ENCODE results near the gene TGFBI. TPM values are rescaled to one million over a fixed set of nuclear protein-coding genes. Genes with fewer than 3 reads are reported as not detected.
A peak's percentile ranks its signal among the peaks of the same experiment; 100 is the strongest.

TGFBI gene
- total RNA-seq, 4 donors from 2014 or later = 38.4 to 48.0 (median 40.0) TPM

DNA sequence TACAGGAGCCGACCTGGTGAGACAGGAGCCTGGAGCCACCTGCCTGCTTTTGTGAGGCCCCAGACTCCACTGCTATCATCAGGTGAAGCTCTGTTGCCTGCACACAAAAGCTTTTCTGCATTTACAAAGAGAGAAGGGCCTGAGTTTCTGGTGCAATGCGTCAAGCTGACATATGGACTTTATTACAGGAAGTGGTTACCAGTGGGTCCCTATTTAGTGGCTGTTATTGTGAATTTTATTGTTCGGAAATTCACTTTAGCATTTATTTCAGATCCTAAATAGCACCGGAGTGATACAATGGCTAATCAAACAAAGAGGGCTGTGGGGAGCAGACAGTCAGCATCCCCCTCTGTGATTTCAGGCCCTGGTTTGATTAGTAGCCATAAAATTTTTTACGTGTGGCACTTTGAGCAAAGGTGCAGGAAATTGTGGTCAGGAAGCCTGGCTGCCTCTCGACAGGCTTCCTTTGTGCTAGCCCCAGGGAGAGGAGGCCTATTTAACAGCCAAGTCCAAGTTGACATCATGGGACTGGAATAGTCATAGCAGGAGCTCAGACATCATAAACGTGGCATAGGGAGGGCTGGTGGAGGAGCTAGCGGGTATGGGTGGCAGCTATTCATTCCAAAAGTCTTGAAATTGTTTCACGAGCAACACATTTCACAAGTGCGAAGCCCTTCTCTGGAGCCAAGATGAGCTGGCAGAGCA lies 8.4 kb downstream of the TGFBI start:
- Histone ChIP-seq H3K4me3 (no peak overlapping the region), H3K36me3 (no peaks in the 10 kb centered on the region), H3K27me3 (no peaks in the 10 kb centered on the region), H3K27ac (peak overlapping the region; percentile 61 to 74 (median 66)), H3K4me1 (peaks cover 42 to 56% of the 10 kb centered on the region in 2 donors), H3K9me3 (no peaks in the 10 kb centered on the region)
- in situ Hi-C loops (cut with MboI; ENCODE audit: low sequenced_read_pairs in 4 of 4) (no loop called here), intact Hi-C loops (cut with DNase I; ENCODE audit: low total_unique reads) (loop anchor here (2.0 kb wide), 1 partner anchor 96 kb away; the partner anchor contains the start of gene SMAD5)
- TF ChIP-seq, protein P1, sequence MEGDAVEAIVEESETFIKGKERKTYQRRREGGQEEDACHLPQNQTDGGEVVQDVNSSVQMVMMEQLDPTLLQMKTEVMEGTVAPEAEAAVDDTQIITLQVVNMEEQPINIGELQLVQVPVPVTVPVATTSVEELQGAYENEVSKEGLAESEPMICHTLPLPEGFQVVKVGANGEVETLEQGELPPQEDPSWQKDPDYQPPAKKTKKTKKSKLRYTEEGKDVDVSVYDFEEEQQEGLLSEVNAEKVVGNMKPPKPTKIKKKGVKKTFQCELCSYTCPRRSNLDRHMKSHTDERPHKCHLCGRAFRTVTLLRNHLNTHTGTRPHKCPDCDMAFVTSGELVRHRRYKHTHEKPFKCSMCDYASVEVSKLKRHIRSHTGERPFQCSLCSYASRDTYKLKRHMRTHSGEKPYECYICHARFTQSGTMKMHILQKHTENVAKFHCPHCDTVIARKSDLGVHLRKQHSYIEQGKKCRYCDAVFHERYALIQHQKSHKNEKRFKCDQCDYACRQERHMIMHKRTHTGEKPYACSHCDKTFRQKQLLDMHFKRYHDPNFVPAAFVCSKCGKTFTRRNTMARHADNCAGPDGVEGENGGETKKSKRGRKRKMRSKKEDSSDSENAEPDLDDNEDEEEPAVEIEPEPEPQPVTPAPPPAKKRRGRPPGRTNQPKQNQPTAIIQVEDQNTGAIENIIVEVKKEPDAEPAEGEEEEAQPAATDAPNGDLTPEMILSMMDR (IDR thresholded peaks at IDR 0.05 in 4 of 5, conservative IDR thresholded peaks at IDR 0.05 in 1 of 5) = no peak
- TF ChIP-seq POLR2A (IDR thresholded peaks at IDR 0.05) = peak; percentile 21 to 48
- ATAC-seq (peak; percentile 92 to 94), DNase-seq (peak; percentile 56 to 78)

DNA sequence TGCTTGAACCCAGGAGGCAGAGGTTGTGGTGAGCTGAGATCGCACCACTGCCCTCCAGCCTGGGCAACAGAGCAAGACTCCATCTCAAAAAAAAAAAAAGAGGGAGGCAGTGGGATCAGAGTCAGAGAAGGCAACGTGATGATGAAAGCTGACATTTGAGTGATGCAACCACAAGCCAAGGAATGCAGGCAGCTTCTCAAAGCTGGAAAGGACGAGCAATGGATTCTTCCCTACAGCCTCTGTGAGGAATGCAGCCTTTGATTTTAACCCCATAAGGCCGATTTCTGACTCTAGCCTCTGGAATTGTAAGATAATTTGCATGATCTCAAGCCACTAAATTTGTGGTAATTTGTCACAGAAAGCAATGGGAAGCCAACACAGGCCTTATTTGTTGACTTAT lies 9.8 kb downstream of the TGFBI start:
- Histone ChIP-seq H3K4me3 (no peak overlapping the region), H3K36me3 (no peaks in the 10 kb centered on the region), H3K4me1 (peaks cover 40 to 51% of the 10 kb centered on the region in 2 donors), H3K27ac (no peak overlapping the region), H3K9me3 (no peaks in the 10 kb centered on the region), H3K27me3 (no peaks in the 10 kb centered on the region)
- DNase-seq (no peak), ATAC-seq (no peak)
- TF ChIP-seq, protein P1 (IDR thresholded peaks at IDR 0.05 in 4 of 5, conservative IDR thresholded peaks at IDR 0.05 in 1 of 5) = no peak
- no peak for TF ChIP-seq POLR2A (IDR thresholded peaks at IDR 0.05)
- intact Hi-C loops (cut with DNase I; ENCODE audit: low total_unique reads) = no loop called here
- in situ Hi-C loops (cut with MboI; ENCODE audit: low sequenced_read_pairs in 4 of 4) = no loop called here

- no peak for DNase-seq
- in situ Hi-C loops (cut with MboI; ENCODE audit: low sequenced_read_pairs in 4 of 4) (no loop called here), intact Hi-C loops (cut with DNase I; ENCODE audit: low total_unique reads) (no loop called here)
- peaks cover 35 to 45% of the 10 kb centered on the region in 2 donors for H3K4me1 ChIP-seq
- ATAC-seq = no peak
- no peak overlapping the region for H3K27ac ChIP-seq
- no peaks in the 10 kb centered on the region for H3K27me3 ChIP-seq
- no peak overlapping the region for H3K4me3 ChIP-seq
- TF ChIP-seq, protein P1 (IDR thresholded peaks at IDR 0.05 in 4 of 5, conservative IDR thresholded peaks at IDR 0.05 in 1 of 5) = no peak
- H3K9me3 ChIP-seq = no peaks in the 10 kb centered on the region
- no peaks in the 10 kb centered on the region for H3K36me3 ChIP-seq
Observed at GRCh38 chr5:136039202-136039601, 10.4 kb downstream of the TGFBI start.

- DNase-seq = no peak
- no peak for ATAC-seq
- Histone ChIP-seq H3K27ac (no peak overlapping the region), H3K36me3 (no peaks in the 10 kb centered on the region), H3K4me3 (no peak overlapping the region), H3K9me3 (no peaks in the 10 kb centered on the region), H3K4me1 (peaks cover 19 to 28% of the 10 kb centered on the region in 2 donors), H3K27me3 (no peaks in the 10 kb centered on the region)
- intact Hi-C loops (cut with DNase I; ENCODE audit: low total_unique reads) = no loop called here
- in situ Hi-C loops (cut with MboI; ENCODE audit: low sequenced_read_pairs in 4 of 4) = no loop called here
- TF ChIP-seq POLR2A (IDR thresholded peaks at IDR 0.05) = no peak
- TF ChIP-seq, protein P1 (IDR thresholded peaks at IDR 0.05 in 4 of 5, conservative IDR thresholded peaks at IDR 0.05 in 1 of 5) = no peak
Observed at GRCh38 chr5:136040746-136041415, 12.1 kb downstream of the TGFBI start.
